ENCODE measurements around the gene EIF3J. TPM values are rescaled to one million over a fixed set of nuclear protein-coding genes. Genes with fewer than 3 reads are reported as not detected.

EIF3J gene
- total and polyA plus RNA-seq, 10 of the 15 experiments (the other 5 are each of a cell fraction or from before 2014, with no cell fraction given) = 34.7 to 126 (median 64.1) TPM

- TF ChIP-seq BHLHE40 (IDR thresholded peaks at IDR 0.05; ENCODE audit: borderline replicate concordance in 1 of 2, low read depth in 2 of 2, low read length in 1 of 2) (peak in 1 of 2 experiments; percentile 17; a peak in 1 of 4 replicates), ZNF207 (IDR thresholded peaks at IDR 0.05; ENCODE audit: borderline replicate concordance) (0 out of 2 replicates have a peak, but pooled peaks have one; percentile 55), ZZZ3 (IDR thresholded peaks at IDR 0.05; ENCODE audit: control insufficient read depth, insufficient read length, low read depth) (no peak), BMI1 (IDR thresholded peaks at IDR 0.05; ENCODE audit: borderline replicate concordance) (no peak), SPI1 (IDR thresholded peaks at IDR 0.05; ENCODE audit: borderline replicate concordance, insufficient read depth, low read depth, low read length) (0 out of 2 replicates have a peak, but pooled peaks have one; percentile 7)
These were observed at the start of gene EIF3J (continued) for GRCh38 chr15:44536962-44537734.

GRCh38 chr15:44489464-44489863, 47.5 kb upstream of the EIF3J start:
- FAIRE-seq = no peak
- peaks cover 0 to 17% of the 10 kb centered on the region in 2 experiments; a peak in 3 of 4 replicates for H3K36me3 ChIP-seq (ENCODE audit: control insufficient read depth in 2 of 2, insufficient read depth in 2 of 2, low read length in 1 of 2)
- intact Hi-C loops (cut with micrococcal nuclease; ENCODE audit: unreplicated experiment) (no loop called here), in situ Hi-C loops (cut with MboI) (no loop called here)
- ChIA-PET CTCF (interaction anchor here (1.8 kb wide), 1 partner anchor 12 kb away, joined by 6 read pairs; no protein-coding TSS in a partner anchor), RAD21 (ENCODE audit: unreplicated experiment) (interaction anchor here (1.5 kb wide), 1 partner anchor 12 kb away, joined by 5 read pairs; no protein-coding TSS in a partner anchor), POLR2A (no interaction called here), SMC1A (ENCODE audit: uncharacterized antibody, unreplicated experiment) (interaction anchor here (0.7 to 1.5 kb wide), 2 partner anchors 21 to 31 kb away, joined by 3 to 4 read pairs; no protein-coding TSS in a partner anchor)
- H3K9ac ChIP-seq (ENCODE audit: control insufficient read depth, insufficient read depth, low read length) = no peak overlapping the region
- H3K27ac ChIP-seq (ENCODE audit: control insufficient read depth, insufficient read depth) = no peak overlapping the region
- BruUV-seq (replicated peaks) = no TSS peak
- no peak; the same call in 2 of the 3 replicates for ATAC-seq
- no peaks in the 10 kb centered on the region for H3K9me3 ChIP-seq (replicated peaks; ENCODE audit: control insufficient read depth, insufficient read depth, low read length)
- WGBS (ENCODE audit: insufficient coverage, insufficient replicate concordance, low lambda C conversion rate, missing lambda C conversion rate) = 87% methylated on average over 1 of the region's 1 CpG
- peaks cover 6% of the 10 kb centered on the region; the same call in 1 of the 2 replicates for H3K4me1 ChIP-seq (ENCODE audit: control insufficient read depth, insufficient read depth, low read length)
- H4K20me1 ChIP-seq (ENCODE audit: control insufficient read depth, insufficient read depth) = no peaks in the 10 kb centered on the region
- DNase-seq (ENCODE audit: low read depth, low spot score) = no peak
- no peaks in the 10 kb centered on the region for H3K27me3 ChIP-seq (replicated peaks in 1 of 2; ENCODE audit: control insufficient read depth in 2 of 2, insufficient read depth in 2 of 2, low read length in 1 of 2)
- no peak overlapping the region for H3K4me3 ChIP-seq
- H2AFZ ChIP-seq (ENCODE audit: control insufficient read depth, low read depth, low read length) = no peak overlapping the region
- no peak overlapping the region for H3K4me2 ChIP-seq (ENCODE audit: control insufficient read depth, insufficient read depth)
- no peaks in the 10 kb centered on the region; the same call in 1 of the 2 replicates for H3K79me2 ChIP-seq (ENCODE audit: control insufficient read depth, insufficient read depth, low read length)
- TF ChIP-seq SREBF2 (IDR thresholded peaks at IDR 0.05; ENCODE audit: low read length) (no peak), CEBPZ (IDR thresholded peaks at IDR 0.05; ENCODE audit: low read depth, low read length) (no peak), EED (IDR thresholded peaks at IDR 0.05; ENCODE audit: low read depth) (no peak), E2F4 (IDR thresholded peaks at IDR 0.05; ENCODE audit: low read depth, low read length) (no peak), SPI1 (IDR thresholded peaks at IDR 0.05; ENCODE audit: borderline replicate concordance, insufficient read depth, low read depth, low read length) (no peak), CBX5 (IDR thresholded peaks at IDR 0.05; ENCODE audit: low read depth) (no peak), PAX5 (IDR thresholded peaks at IDR 0.05; ENCODE audit: borderline replicate concordance, low read depth, low read length) (no peak)
- TF ChIP-seq, protein P1, sequence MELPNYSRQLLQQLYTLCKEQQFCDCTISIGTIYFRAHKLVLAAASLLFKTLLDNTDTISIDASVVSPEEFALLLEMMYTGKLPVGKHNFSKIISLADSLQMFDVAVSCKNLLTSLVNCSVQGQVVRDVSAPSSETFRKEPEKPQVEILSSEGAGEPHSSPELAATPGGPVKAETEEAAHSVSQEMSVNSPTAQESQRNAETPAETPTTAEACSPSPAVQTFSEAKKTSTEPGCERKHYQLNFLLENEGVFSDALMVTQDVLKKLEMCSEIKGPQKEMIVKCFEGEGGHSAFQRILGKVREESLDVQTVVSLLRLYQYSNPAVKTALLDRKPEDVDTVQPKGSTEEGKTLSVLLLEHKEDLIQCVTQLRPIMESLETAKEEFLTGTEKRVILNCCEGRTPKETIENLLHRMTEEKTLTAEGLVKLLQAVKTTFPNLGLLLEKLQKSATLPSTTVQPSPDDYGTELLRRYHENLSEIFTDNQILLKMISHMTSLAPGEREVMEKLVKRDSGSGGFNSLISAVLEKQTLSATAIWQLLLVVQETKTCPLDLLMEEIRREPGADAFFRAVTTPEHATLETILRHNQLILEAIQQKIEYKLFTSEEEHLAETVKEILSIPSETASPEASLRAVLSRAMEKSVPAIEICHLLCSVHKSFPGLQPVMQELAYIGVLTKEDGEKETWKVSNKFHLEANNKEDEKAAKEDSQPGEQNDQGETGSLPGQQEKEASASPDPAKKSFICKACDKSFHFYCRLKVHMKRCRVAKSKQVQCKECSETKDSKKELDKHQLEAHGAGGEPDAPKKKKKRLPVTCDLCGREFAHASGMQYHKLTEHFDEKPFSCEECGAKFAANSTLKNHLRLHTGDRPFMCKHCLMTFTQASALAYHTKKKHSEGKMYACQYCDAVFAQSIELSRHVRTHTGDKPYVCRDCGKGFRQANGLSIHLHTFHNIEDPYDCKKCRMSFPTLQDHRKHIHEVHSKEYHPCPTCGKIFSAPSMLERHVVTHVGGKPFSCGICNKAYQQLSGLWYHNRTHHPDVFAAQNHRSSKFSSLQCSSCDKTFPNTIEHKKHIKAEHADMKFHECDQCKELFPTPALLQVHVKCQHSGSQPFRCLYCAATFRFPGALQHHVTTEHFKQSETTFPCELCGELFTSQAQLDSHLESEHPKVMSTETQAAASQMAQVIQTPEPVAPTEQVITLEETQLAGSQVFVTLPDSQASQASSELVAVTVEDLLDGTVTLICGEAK (IDR thresholded peaks at IDR 0.05; ENCODE audit: borderline replicate concordance) = no peak

Measured in GM12878 (cell line).